ENCODE data around the gene MAGI1.
"Not testable (repeated sequence)": the region's sequence is repeated elsewhere in the genome, so short reads cannot be mapped to it uniquely, and the experiment has no call there.

The MAGI1 gene

GRCh38 chr3:65619888-65620287 is 418.8 kb downstream of the MAGI1 start:
- no peak for DNase-seq (ENCODE audit: low spot score)

GRCh38 chr3:65619451-65619881 is 419.3 kb downstream of the MAGI1 start:
- DNase-seq (ENCODE audit: low spot score): no peak

- DNase-seq (ENCODE audit: low spot score): no peak
Measured at GRCh38 chr3:65618599-65618998, 420.1 kb downstream of the MAGI1 start.

GRCh38 chr3:65617787-65618186 is 420.9 kb downstream of the MAGI1 start:
- DNase-seq (ENCODE audit: low spot score): no peak

GRCh38 chr3:65617209-65617608 is 421.5 kb downstream of the MAGI1 start:
- DNase-seq (ENCODE audit: low spot score): no peak

GRCh38 chr3:65616563-65616962 is 422.2 kb downstream of the MAGI1 start:
- no peak for DNase-seq (ENCODE audit: low spot score)

- no peak for DNase-seq (ENCODE audit: low spot score)
Measured at GRCh38 chr3:65615329-65615728, 423.4 kb downstream of the MAGI1 start.

GRCh38 chr3:65614585-65614984 is 424.1 kb downstream of the MAGI1 start:
- DNase-seq (ENCODE audit: low spot score): no peak

- DNase-seq (ENCODE audit: low spot score): not testable (repeated sequence)
Measured at GRCh38 chr3:65607965-65608460, 430.7 kb downstream of the MAGI1 start.

- no peak for DNase-seq (ENCODE audit: low spot score)
Measured at GRCh38 chr3:65607101-65607500, 431.6 kb downstream of the MAGI1 start.

- no peak for DNase-seq (ENCODE audit: low spot score)
Measured at GRCh38 chr3:65605876-65606432, 432.8 kb downstream of the MAGI1 start.

- no peak for DNase-seq (ENCODE audit: low spot score)
Measured at GRCh38 chr3:65604863-65605526, 433.7 kb downstream of the MAGI1 start.

- no peak for DNase-seq (ENCODE audit: low spot score)
Measured at GRCh38 chr3:65603631-65604030, 435.1 kb downstream of the MAGI1 start.

- no peak for DNase-seq (ENCODE audit: low spot score)
Measured at GRCh38 chr3:65600888-65601287, 437.8 kb downstream of the MAGI1 start.

GRCh38 chr3:65597952-65598413 is 440.7 kb downstream of the MAGI1 start:
- DNase-seq (ENCODE audit: low spot score): no peak

- DNase-seq (ENCODE audit: low spot score): no peak
Measured at GRCh38 chr3:65597226-65597951, 441.3 kb downstream of the MAGI1 start.

- DNase-seq (ENCODE audit: low spot score): no peak
Measured at GRCh38 chr3:65596571-65597225, 442.0 kb downstream of the MAGI1 start.

- DNase-seq (ENCODE audit: low spot score): no peak
Measured at GRCh38 chr3:65596029-65596300, 442.8 kb downstream of the MAGI1 start.

- no peak for DNase-seq (ENCODE audit: low spot score)
Measured at GRCh38 chr3:65595222-65596028, 443.3 kb downstream of the MAGI1 start.

- no peak for DNase-seq (ENCODE audit: low spot score)
Measured at GRCh38 chr3:65593780-65594752, 444.7 kb downstream of the MAGI1 start.

- DNase-seq (ENCODE audit: low spot score): no peak
Measured at GRCh38 chr3:65591313-65591712, 447.4 kb downstream of the MAGI1 start.
